Stimulated activated memory B cell treated with anti-CD40 and anti-IgM and Interleukin-4, amounts not matched to agents 10 μg/mL and 1 μg/mL and 100 μg/mL, for 72 hours (primary cell): ENCODE results near the gene RNF6.

ENCODE experiments used
- ATAC-seq: fragments of 150-1000 bp; cut with Tn5 transposase; 2 replicates; pipeline ENCODE4 v1.10.0; 2021
- H3K27ac Mint-ChIP-seq: one replicate; pipeline ENCODE4 v1.8.0; 2022; ENCODE audit warnings: mild to moderate bottlenecking, mixed read lengths
- H3K27me3 Mint-ChIP-seq: one replicate; pipeline ENCODE4 v1.8.0; 2022; ENCODE audit warnings: mixed read lengths
- H3K36me3 Mint-ChIP-seq: one replicate; pipeline ENCODE4 v1.8.0; 2022; ENCODE audit warnings: mixed read lengths
- H3K4me1 Mint-ChIP-seq: one replicate; pipeline ENCODE4 v1.8.0; 2022; ENCODE audit warnings: mixed read lengths
- H3K4me3 Mint-ChIP-seq: one replicate; pipeline ENCODE4 v1.8.0; 2022; ENCODE audit warnings: mild to moderate bottlenecking, moderate library complexity, mixed read lengths
- H3K9me3 Mint-ChIP-seq: one replicate; pipeline ENCODE4 v1.8.0; 2022; ENCODE audit warnings: mixed read lengths

RNF6 gene

GRCh38 chr13:26202365-26202972 lies 19.6 kb downstream of the RNF6 start:
- peaks cover 2% of the 10 kb centered on the region for H3K9me3 Mint-ChIP-seq
- ATAC-seq: no peak
- peaks cover 39% of the 10 kb centered on the region for H3K36me3 Mint-ChIP-seq
- no peaks in the 10 kb centered on the region for H3K27me3 Mint-ChIP-seq
- H3K4me1 Mint-ChIP-seq: no peaks in the 10 kb centered on the region
- no peak overlapping the region for H3K27ac Mint-ChIP-seq
- H3K4me3 Mint-ChIP-seq: no peak overlapping the region

GRCh38 chr13:26200811-26201210 lies 21.3 kb downstream of the RNF6 start:
- Mint-ChIP-seq H3K36me3 (peaks cover 41% of the 10 kb centered on the region), H3K27me3 (no peaks in the 10 kb centered on the region), H3K4me1 (no peaks in the 10 kb centered on the region), H3K27ac (no peak overlapping the region), H3K4me3 (no peak overlapping the region), H3K9me3 (peaks cover 4% of the 10 kb centered on the region)
- ATAC-seq: no peak

DNA sequence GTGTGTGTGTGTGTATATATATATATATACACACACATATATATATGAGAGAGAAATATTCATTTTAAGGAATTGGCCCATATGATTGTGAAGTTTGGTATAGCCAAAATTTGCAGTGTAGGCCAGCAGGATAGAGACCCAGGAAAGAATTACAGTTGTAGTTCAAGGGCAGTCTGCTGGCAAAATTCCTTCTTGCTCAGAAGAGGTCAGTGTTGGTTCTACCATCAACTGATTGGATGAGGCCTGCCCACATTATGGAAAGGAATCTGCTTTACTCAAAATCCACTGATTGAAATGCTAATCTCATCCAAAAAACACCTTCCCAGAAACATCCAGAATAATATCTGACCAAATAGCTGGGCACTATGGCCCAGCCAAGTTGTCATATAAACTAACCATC lies 24.0 kb downstream of the RNF6 start:
- Mint-ChIP-seq H3K36me3 (peaks cover 30% of the 10 kb centered on the region), H3K9me3 (peaks cover 16% of the 10 kb centered on the region), H3K4me1 (no peaks in the 10 kb centered on the region), H3K27me3 (no peaks in the 10 kb centered on the region), H3K4me3 (no peak overlapping the region), H3K27ac (no peak overlapping the region)
- ATAC-seq: no peak

- Mint-ChIP-seq H3K27me3 (no peaks in the 10 kb centered on the region), H3K4me1 (no peaks in the 10 kb centered on the region), H3K36me3 (peaks cover 27% of the 10 kb centered on the region), H3K27ac (no peak overlapping the region), H3K9me3 (peaks cover 16% of the 10 kb centered on the region), H3K4me3 (no peak overlapping the region)
- no peak for ATAC-seq
Measured at GRCh38 chr13:26197298-26197697, 24.8 kb downstream of the RNF6 start.

GRCh38 chr13:26186995-26187394 lies 35.1 kb downstream of the RNF6 start:
- peaks cover 28% of the 10 kb centered on the region for H3K4me1 Mint-ChIP-seq
- peak overlapping the region; percentile 90 for H3K4me3 Mint-ChIP-seq
- peak; percentile 4 for ATAC-seq
- H3K9me3 Mint-ChIP-seq: no peaks in the 10 kb centered on the region
- no peaks in the 10 kb centered on the region for H3K27me3 Mint-ChIP-seq
- H3K36me3 Mint-ChIP-seq: no peaks in the 10 kb centered on the region
- peak overlapping the region; percentile 98 for H3K27ac Mint-ChIP-seq

DNA sequence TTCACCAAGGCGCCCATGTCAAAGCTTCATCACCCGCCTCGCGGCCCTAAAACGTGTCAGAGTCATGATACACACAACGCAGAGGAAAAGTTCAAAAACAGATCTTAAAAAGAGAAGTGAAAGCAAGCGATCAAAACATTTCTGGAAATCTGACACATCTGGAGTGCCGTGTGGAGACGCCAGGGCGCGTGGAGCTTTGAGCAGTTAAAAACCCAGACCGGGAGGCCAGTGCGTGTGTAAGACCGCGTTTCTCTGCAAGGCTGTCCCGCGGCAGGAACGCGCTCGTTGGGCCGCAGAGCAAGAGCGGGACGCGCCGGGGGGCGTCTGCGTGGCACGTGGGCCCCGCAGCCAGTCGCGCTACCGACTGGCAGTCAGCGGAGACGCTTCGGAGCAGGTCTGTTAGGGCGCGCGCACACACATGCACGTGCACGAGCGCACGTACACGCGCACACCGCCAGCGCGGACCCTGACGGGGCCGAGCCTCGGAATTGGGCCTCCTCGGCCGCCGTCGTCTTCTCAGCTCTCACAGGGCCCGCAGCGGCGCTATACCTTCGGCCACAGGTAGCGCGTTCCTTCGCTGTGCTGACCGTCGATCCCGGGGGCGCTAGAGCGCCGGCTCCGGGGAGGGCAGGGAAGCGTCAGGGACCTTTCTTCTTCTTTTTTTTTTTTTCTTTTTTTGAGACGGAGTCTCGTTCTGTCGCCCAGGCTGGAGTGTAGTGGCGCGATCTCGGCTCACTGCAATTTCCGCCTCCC lies 35.8 kb downstream of the RNF6 start:
- H3K36me3 Mint-ChIP-seq: no peaks in the 10 kb centered on the region
- peaks cover 28% of the 10 kb centered on the region for H3K4me1 Mint-ChIP-seq
- peak; percentile 97 for ATAC-seq
- peak overlapping the region; percentile 90 for H3K4me3 Mint-ChIP-seq
- no peaks in the 10 kb centered on the region for H3K9me3 Mint-ChIP-seq
- H3K27ac Mint-ChIP-seq: peak overlapping the region; percentile 98
- H3K27me3 Mint-ChIP-seq: no peaks in the 10 kb centered on the region

DNA sequence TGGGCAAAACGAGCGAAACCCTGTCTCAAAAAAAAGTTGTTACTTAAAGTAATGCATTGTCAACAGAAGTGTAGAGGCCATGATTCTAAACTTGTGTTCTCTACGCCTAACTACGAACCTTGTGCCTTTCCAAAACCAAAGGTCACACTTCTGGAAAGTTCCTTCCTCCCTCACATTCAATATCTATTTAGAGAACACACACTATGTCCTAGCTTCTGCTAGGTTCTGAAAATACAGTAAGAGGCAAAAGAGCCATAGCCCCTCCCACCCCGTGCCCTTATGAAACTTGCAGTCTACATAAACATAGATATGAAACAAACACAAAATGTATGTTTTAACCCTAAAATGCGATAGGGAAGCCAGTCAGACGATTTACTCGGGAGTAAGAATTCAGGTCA lies 36.4 kb downstream of the RNF6 start:
- Mint-ChIP-seq H3K4me3 (peak overlapping the region; percentile 90), H3K27me3 (no peaks in the 10 kb centered on the region), H3K4me1 (peaks cover 28% of the 10 kb centered on the region), H3K36me3 (no peaks in the 10 kb centered on the region), H3K9me3 (no peaks in the 10 kb centered on the region), H3K27ac (peak overlapping the region; percentile 98)
- peak; percentile 1 for ATAC-seq

DNA sequence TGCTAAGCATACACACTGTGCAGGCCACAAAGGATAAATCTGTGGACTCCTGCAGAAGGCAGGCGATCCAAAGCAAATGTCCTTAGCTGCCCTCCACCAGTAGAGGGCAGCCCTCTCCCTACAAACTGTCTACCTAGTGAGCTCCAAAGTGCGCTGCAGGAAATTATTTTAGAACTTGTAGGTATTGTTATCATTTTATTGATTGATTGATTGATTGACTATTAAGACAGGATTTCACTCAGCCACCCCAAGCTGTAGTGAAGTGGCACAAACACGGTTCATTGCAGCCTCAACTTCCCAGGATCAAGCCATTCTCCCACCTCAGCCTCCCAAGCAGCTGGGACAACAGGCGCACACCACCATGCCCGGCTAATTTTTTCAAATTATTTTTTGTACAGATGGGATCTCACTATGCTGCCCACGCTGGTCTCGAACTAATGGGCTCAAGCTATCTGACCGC lies 37.3 kb downstream of the RNF6 start:
- Mint-ChIP-seq H3K27ac (no peak overlapping the region), H3K27me3 (no peaks in the 10 kb centered on the region), H3K9me3 (no peaks in the 10 kb centered on the region), H3K4me3 (no peak overlapping the region), H3K36me3 (no peaks in the 10 kb centered on the region), H3K4me1 (peaks cover 28% of the 10 kb centered on the region)
- ATAC-seq: no peak

GRCh38 chr13:26183416-26183815 lies 38.7 kb downstream of the RNF6 start:
- H3K4me3 Mint-ChIP-seq: no peak overlapping the region
- no peaks in the 10 kb centered on the region for H3K36me3 Mint-ChIP-seq
- no peaks in the 10 kb centered on the region for H3K9me3 Mint-ChIP-seq
- no peak overlapping the region for H3K27ac Mint-ChIP-seq
- no peaks in the 10 kb centered on the region for H3K27me3 Mint-ChIP-seq
- no peak for ATAC-seq
- peaks cover 28% of the 10 kb centered on the region for H3K4me1 Mint-ChIP-seq

DNA sequence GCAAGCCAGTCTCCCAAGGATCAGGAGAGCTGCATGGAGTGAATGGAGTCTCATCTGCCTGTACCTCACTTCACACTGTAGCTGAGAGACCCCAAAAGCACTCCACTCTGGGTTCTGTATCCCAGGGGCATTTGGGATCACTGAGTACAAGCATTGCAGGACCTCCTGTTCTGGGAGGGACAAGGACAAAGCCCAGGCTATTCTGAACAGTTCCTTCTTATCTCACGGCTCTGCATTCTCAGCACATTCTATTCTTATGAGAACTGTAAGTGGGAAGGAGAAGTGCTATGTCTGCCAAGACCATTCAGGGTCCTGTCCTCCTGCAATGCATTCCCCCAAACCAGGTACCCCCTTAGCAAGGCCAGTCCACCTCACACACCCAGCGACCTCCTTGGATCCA lies 42.8 kb downstream of the RNF6 start:
- no peak for ATAC-seq
- Mint-ChIP-seq H3K9me3 (no peaks in the 10 kb centered on the region), H3K27ac (no peak overlapping the region)

GRCh38 chr13:26168835-26169234 lies 53.3 kb downstream of the RNF6 start:
- ATAC-seq: no peak
- Mint-ChIP-seq H3K36me3 (no peaks in the 10 kb centered on the region), H3K27ac (no peak overlapping the region), H3K9me3 (no peaks in the 10 kb centered on the region), H3K4me1 (no peaks in the 10 kb centered on the region), H3K4me3 (no peak overlapping the region), H3K27me3 (no peaks in the 10 kb centered on the region)

More for the DNA sequence above, 42.8 kb downstream of the RNF6 start:
- no peaks in the 10 kb centered on the region for H3K27me3 Mint-ChIP-seq
- no peak overlapping the region for H3K4me3 Mint-ChIP-seq
- peaks cover 4% of the 10 kb centered on the region for H3K4me1 Mint-ChIP-seq
- H3K36me3 Mint-ChIP-seq: no peaks in the 10 kb centered on the region

DNA sequence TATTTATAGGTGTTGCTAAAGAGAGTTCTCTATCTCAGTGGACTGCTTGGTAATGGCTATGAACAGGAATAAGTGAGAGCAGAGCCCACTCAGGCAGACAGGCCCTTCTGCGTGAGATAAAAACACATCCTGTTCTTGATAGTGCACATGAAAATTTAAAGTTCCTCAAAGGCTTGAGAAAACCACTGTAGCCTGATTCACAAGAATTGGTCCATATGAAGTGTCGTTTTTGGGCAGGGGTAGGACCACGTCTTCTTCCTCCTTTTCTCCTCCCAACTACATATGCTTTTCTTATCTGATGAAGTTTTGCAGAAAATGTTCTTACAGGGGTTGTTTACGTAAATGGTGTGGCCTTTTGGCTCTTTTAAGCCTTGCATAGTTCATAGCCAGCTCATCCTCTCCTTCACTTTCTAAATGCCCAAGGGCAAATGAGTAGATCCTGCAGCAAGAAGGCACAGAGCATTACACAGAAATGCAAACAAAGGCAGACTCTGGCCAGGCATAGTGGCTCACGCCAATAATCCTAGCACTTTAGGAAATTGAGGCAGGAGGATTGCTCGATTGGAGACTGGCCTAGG lies 53.8 kb downstream of the RNF6 start:
- no peak overlapping the region for H3K4me3 Mint-ChIP-seq
- H3K36me3 Mint-ChIP-seq: no peaks in the 10 kb centered on the region
- no peaks in the 10 kb centered on the region for H3K4me1 Mint-ChIP-seq
- ATAC-seq: no peak
- H3K27me3 Mint-ChIP-seq: no peaks in the 10 kb centered on the region
- no peak overlapping the region for H3K27ac Mint-ChIP-seq
- H3K9me3 Mint-ChIP-seq: no peaks in the 10 kb centered on the region

- Mint-ChIP-seq H3K4me3 (no peak overlapping the region), H3K4me1 (no peaks in the 10 kb centered on the region), H3K36me3 (no peaks in the 10 kb centered on the region), H3K27ac (no peak overlapping the region), H3K27me3 (no peaks in the 10 kb centered on the region), H3K9me3 (no peaks in the 10 kb centered on the region)
- no peak for ATAC-seq
Measured at GRCh38 chr13:26163812-26164211, 58.3 kb downstream of the RNF6 start.
